SK-N-SH (cell line): ENCODE results near the gene STARD10. TPM values are rescaled to one million over a fixed set of nuclear protein-coding genes. Genes with fewer than 3 reads are reported as not detected.
A peak's percentile ranks its signal among the peaks of the same experiment; 100 is the strongest.

ENCODE experiments used
- CTCF ChIA-PET: fragments of 300-600, 350-600 bp; formaldehyde crosslinking; extraction: SDS; loops from one replicate; lab custom pipeline; 2021; lab: Yijun Ruan, JAX
- POLR2A ChIA-PET: fragments of 350-600 bp; sonication (Branson Sonifier 250); formaldehyde crosslinking; extraction: SDS; loops from one replicate; lab custom pipeline; 2020; ENCODE audit warnings: antibody characterized with exemption, inconsistent platforms; lab: Yijun Ruan, JAX
- DNase-seq: peaks from one replicate; pipeline ENCODE4 v3.0.0; 2012
- H2AFZ ChIP-seq: fragments of 200-600 bp; sonication (generic); 2 replicates; pipeline ENCODE4 v1.8.1; 2016; ENCODE audit warnings: antibody characterized with exemption, mild to moderate bottlenecking, low read depth
- H3F3A ChIP-seq: fragments of 200-600 bp; sonication (generic); replicated peaks from 2 replicates; pipeline ENCODE3; 2016; ENCODE audit warnings: antibody characterized with exemption, mild to moderate bottlenecking; ENCODE audit not compliant: insufficient read depth
- H3K27ac ChIP-seq, 2 experiments: fragments of 200-500 bp in 1 of 2; fragments of 200-600 bp in 1 of 2; sonication (Bioruptor generic) in 1 of 2; sonication (generic), shearing (Covaris generic) in 1 of 2; 2 replicates each; pipeline versions ENCODE4 v1.5.1 to v1.6.1; 2014 to 2016; ENCODE audit warnings: low read depth in 2 of 2, inconsistent platforms in 1 of 2, low read length in 1 of 2, mild to moderate bottlenecking in 1 of 2, mixed read lengths in 1 of 2
- H3K27me3 ChIP-seq: fragments of 200-600 bp; sonication (generic), shearing (Covaris generic); 2 replicates; pipeline ENCODE4 v1.6.1; 2016; ENCODE audit warnings: mixed run types; ENCODE audit not compliant: insufficient read depth
- H3K36me3 ChIP-seq, 2 experiments: fragments of 200-500 bp in 1 of 2; fragments of 200-600 bp in 1 of 2; sonication (Bioruptor generic) in 1 of 2; sonication (generic) in 1 of 2; replicated peaks in 1 of 2; 2 replicates each; pipeline versions ENCODE3 to v1.5.1; 2014 to 2016; ENCODE audit warnings: low read length in 1 of 2, mild to moderate bottlenecking in 1 of 2; ENCODE audit not compliant: insufficient read depth in 2 of 2, control insufficient read depth in 1 of 2
- H3K4me1 ChIP-seq, 2 experiments: fragments of 200-500 bp in 1 of 2; fragments of 200-600 bp in 1 of 2; sonication (Bioruptor generic) in 1 of 2; sonication (generic), shearing (Covaris generic) in 1 of 2; 2 replicates each; pipeline versions ENCODE4 v1.5.1 to v1.6.1; 2014 to 2016; ENCODE audit warnings: low read depth in 1 of 2, low read length in 1 of 2, mixed run types in 1 of 2; ENCODE audit not compliant: insufficient read depth in 2 of 2, control insufficient read depth in 1 of 2
- H3K4me2 ChIP-seq: fragments of 200-600 bp; sonication (generic), shearing (Covaris generic); 2 replicates; pipeline ENCODE4 v1.6.1; 2017; ENCODE audit warnings: mixed run types
- H3K4me3 ChIP-seq, 2 experiments: fragments of 200-500 bp in 1 of 2; fragments of 200-600 bp in 1 of 2; sonication (Bioruptor generic) in 1 of 2; sonication (generic), shearing (Covaris generic) in 1 of 2; 2 replicates each; pipeline versions ENCODE4 v1.5.1 to v1.8.1; 2014 to 2016; ENCODE audit warnings: low read depth in 2 of 2, inconsistent platforms in 1 of 2, low read length in 1 of 2, mild to moderate bottlenecking in 1 of 2, mixed read lengths in 1 of 2, moderate library complexity in 1 of 2
- H3K79me2 ChIP-seq: fragments of 200-600 bp; sonication (generic); 2 replicates; pipeline ENCODE4 v1.8.1; 2017; ENCODE audit warnings: mild to moderate bottlenecking; ENCODE audit not compliant: insufficient read depth
- H3K9ac ChIP-seq: fragments of 200-600 bp; sonication (generic); 2 replicates; pipeline ENCODE4 v1.6.1; 2017; ENCODE audit warnings: mixed run types
- H3K9me2 ChIP-seq: fragments of 200-600 bp; sonication (generic); 2 replicates; pipeline ENCODE4 v1.6.1; 2017; ENCODE audit warnings: mixed run types
- H3K9me3 ChIP-seq: fragments of 200-600 bp; sonication (generic); 2 replicates; pipeline ENCODE4 v1.6.1; 2017; ENCODE audit warnings: mixed run types, mild to moderate bottlenecking, moderate library complexity
- H4K20me1 ChIP-seq: fragments of 200-600 bp; sonication (generic); 2 replicates; pipeline ENCODE4 v1.6.1; 2017; ENCODE audit warnings: mild to moderate bottlenecking, mixed run types; ENCODE audit not compliant: insufficient read depth
- ELF1 ChIP-seq: IDR thresholded peaks from 2 replicates; pipeline ENCODE4 v1.4.0; 2012
- EP300 ChIP-seq, 2 experiments: IDR thresholded peaks; 2 replicates each; pipeline versions ENCODE4 v1.4.0 to v1.6.1; 2012; ENCODE audit warnings: borderline replicate concordance in 1 of 2, low read depth in 1 of 2, low read length in 1 of 2
- FOXJ3 ChIP-seq: sonication (generic); formaldehyde crosslinking; IDR thresholded peaks from 2 replicates; pipeline ENCODE4 v1.5.1; 2020; ENCODE audit warnings: mild to moderate bottlenecking, missing genetic modification reagents
- GABPA ChIP-seq: IDR thresholded peaks from 2 replicates; pipeline ENCODE4 v1.4.0; 2012; ENCODE audit warnings: low read depth, mild to moderate bottlenecking
- JUND ChIP-seq: IDR thresholded peaks from 2 replicates; pipeline ENCODE4 v1.4.0; 2012
- MEF2A ChIP-seq: IDR thresholded peaks from 2 replicates; pipeline ENCODE4 v1.4.0; 2012; ENCODE audit warnings: low read depth, borderline replicate concordance
- MXI1 ChIP-seq: IDR thresholded peaks from 2 replicates; pipeline ENCODE4 v1.6.1; 2012; ENCODE audit warnings: mild to moderate bottlenecking, low read depth, low read length, improper control_type of control experiment
- NRF1 ChIP-seq: IDR thresholded peaks from 2 replicates; pipeline ENCODE4 v1.6.1; 2012; ENCODE audit warnings: low read depth, mild to moderate bottlenecking, low read length
- RAD21 ChIP-seq: IDR thresholded peaks from 2 replicates; pipeline ENCODE4 v1.6.1; 2012; ENCODE audit warnings: mild to moderate bottlenecking, low read length
- RXRA ChIP-seq: IDR thresholded peaks from 2 replicates; pipeline ENCODE4 v1.4.0; 2012; ENCODE audit warnings: low read depth, mild to moderate bottlenecking, borderline replicate concordance
- TAF1 ChIP-seq: IDR thresholded peaks from 2 replicates; pipeline ENCODE4 v1.6.1; 2012; ENCODE audit warnings: low read depth, mild to moderate bottlenecking, low read length, moderate library complexity, borderline replicate concordance
- TCF12 ChIP-seq: IDR thresholded peaks from 2 replicates; pipeline ENCODE4 v1.4.0; 2012
- YY1 ChIP-seq: IDR thresholded peaks from 2 replicates; pipeline ENCODE4 v1.4.0; 2012; ENCODE audit warnings: low read depth, mild to moderate bottlenecking
- WGBS: methylation state at CpG from one replicate; pipeline ENCODE4 v1.1.6; 2017; ENCODE audit warnings: low lambda C conversion rate; 5-methylcytosine and 5-hydroxymethylcytosine counted together
- polyA plus RNA-seq, 3 experiments: library from polyadenylated mRNA; depleted of rRNA; stranded (reverse); fragments of >200 nt; gene quantifications; 2 replicates each; pipeline ENCODE4 v1.2.3, GENCODE V29; 2012
- TF ChIP-seq, protein P1 (sequence below): IDR thresholded peaks from 2 replicates; pipeline ENCODE4 v1.6.1; 2012; ENCODE audit warnings: mild to moderate bottlenecking, low read depth, low read length, moderate library complexity
- TF ChIP-seq, protein P2 (sequence below): IDR thresholded peaks from 2 replicates; pipeline ENCODE4 v1.4.0; 2012; ENCODE audit warnings: low read depth, borderline replicate concordance
- TF ChIP-seq, protein P3 (sequence below): IDR thresholded peaks from 2 replicates; pipeline ENCODE4; 2012
- TF ChIP-seq, protein P4 (sequence below): fragments of 150-350 bp; IDR thresholded peaks from 2 replicates; pipeline ENCODE4 v1.6.1; 2016; ENCODE audit warnings: mild to moderate bottlenecking, low read depth, low read length

Gene STARD10
- polyA plus RNA-seq, 1 of the 3 experiments (the other 2 are of a cell fraction), result 47.7 TPM

DNA sequence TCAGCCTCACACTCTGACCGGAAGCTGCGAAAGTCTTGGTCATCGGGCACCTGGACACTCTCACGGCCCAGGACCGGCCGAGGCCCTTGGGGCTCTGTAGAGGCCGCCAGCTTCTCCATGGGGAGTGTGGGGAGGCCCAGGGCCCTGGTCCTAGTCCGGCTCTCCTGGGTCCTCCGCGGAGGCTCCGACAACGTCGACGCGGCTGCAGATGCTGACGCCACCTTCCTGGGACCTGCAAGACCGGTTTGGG, 12.9 kb downstream of the STARD10 start:
- Histone ChIP-seq H3K4me1 (peaks cover 3 to 54% of the 10 kb centered on the region in 2 experiments; a peak in 2 of 4 replicates), H3K27ac (no peak overlapping the region), H3K27me3 (no peaks in the 10 kb centered on the region), H3F3A (no peaks in the 10 kb centered on the region), H3K9me2 (no peaks in the 10 kb centered on the region), H3K4me3 (peak overlapping the region; percentile 46 to 54), H3K36me3 (no peaks in the 10 kb centered on the region), H3K4me2 (peak overlapping the region; percentile 87), H4K20me1 (no peaks in the 10 kb centered on the region), H3K9ac (no peak overlapping the region), H3K9me3 (no peaks in the 10 kb centered on the region), H3K79me2 (no peaks in the 10 kb centered on the region), H2AFZ (no peak overlapping the region)
- TF ChIP-seq, protein P1, sequence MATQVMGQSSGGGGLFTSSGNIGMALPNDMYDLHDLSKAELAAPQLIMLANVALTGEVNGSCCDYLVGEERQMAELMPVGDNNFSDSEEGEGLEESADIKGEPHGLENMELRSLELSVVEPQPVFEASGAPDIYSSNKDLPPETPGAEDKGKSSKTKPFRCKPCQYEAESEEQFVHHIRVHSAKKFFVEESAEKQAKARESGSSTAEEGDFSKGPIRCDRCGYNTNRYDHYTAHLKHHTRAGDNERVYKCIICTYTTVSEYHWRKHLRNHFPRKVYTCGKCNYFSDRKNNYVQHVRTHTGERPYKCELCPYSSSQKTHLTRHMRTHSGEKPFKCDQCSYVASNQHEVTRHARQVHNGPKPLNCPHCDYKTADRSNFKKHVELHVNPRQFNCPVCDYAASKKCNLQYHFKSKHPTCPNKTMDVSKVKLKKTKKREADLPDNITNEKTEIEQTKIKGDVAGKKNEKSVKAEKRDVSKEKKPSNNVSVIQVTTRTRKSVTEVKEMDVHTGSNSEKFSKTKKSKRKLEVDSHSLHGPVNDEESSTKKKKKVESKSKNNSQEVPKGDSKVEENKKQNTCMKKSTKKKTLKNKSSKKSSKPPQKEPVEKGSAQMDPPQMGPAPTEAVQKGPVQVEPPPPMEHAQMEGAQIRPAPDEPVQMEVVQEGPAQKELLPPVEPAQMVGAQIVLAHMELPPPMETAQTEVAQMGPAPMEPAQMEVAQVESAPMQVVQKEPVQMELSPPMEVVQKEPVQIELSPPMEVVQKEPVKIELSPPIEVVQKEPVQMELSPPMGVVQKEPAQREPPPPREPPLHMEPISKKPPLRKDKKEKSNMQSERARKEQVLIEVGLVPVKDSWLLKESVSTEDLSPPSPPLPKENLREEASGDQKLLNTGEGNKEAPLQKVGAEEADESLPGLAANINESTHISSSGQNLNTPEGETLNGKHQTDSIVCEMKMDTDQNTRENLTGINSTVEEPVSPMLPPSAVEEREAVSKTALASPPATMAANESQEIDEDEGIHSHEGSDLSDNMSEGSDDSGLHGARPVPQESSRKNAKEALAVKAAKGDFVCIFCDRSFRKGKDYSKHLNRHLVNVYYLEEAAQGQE, result no peak
- no peak for TF ChIP-seq YY1
- no peak for TF ChIP-seq EP300 (IDR thresholded peaks at IDR 0.05; ENCODE audit: borderline replicate concordance in 1 of 2, low read depth in 1 of 2, low read length in 1 of 2)
- no peak for TF ChIP-seq ELF1
- no peak for TF ChIP-seq NRF1
- no peak for TF ChIP-seq MXI1
- TF ChIP-seq, protein P2, sequence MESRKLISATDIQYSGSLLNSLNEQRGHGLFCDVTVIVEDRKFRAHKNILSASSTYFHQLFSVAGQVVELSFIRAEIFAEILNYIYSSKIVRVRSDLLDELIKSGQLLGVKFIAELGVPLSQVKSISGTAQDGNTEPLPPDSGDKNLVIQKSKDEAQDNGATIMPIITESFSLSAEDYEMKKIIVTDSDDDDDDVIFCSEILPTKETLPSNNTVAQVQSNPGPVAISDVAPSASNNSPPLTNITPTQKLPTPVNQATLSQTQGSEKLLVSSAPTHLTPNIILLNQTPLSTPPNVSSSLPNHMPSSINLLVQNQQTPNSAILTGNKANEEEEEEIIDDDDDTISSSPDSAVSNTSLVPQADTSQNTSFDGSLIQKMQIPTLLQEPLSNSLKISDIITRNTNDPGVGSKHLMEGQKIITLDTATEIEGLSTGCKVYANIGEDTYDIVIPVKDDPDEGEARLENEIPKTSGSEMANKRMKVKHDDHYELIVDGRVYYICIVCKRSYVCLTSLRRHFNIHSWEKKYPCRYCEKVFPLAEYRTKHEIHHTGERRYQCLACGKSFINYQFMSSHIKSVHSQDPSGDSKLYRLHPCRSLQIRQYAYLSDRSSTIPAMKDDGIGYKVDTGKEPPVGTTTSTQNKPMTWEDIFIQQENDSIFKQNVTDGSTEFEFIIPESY, result no peak
- TF ChIP-seq, protein P3, sequence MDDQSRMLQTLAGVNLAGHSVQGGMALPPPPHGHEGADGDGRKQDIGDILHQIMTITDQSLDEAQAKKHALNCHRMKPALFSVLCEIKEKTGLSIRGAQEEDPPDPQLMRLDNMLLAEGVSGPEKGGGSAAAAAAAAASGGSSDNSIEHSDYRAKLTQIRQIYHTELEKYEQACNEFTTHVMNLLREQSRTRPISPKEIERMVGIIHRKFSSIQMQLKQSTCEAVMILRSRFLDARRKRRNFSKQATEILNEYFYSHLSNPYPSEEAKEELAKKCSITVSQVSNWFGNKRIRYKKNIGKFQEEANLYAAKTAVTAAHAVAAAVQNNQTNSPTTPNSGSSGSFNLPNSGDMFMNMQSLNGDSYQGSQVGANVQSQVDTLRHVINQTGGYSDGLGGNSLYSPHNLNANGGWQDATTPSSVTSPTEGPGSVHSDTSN, result no peak
- TF ChIP-seq FOXJ3 (CRISPR knock-in tag), result no peak
- TF ChIP-seq, protein P4, sequence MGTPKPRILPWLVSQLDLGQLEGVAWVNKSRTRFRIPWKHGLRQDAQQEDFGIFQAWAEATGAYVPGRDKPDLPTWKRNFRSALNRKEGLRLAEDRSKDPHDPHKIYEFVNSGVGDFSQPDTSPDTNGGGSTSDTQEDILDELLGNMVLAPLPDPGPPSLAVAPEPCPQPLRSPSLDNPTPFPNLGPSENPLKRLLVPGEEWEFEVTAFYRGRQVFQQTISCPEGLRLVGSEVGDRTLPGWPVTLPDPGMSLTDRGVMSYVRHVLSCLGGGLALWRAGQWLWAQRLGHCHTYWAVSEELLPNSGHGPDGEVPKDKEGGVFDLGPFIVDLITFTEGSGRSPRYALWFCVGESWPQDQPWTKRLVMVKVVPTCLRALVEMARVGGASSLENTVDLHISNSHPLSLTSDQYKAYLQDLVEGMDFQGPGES, result no peak
- no peak for TF ChIP-seq MEF2A
- no peak for TF ChIP-seq TAF1
- TF ChIP-seq RXRA, result no peak
- TF ChIP-seq TCF12, result no peak
- TF ChIP-seq JUND, result no peak
- no peak for TF ChIP-seq RAD21
- TF ChIP-seq GABPA, result no peak
- ChIA-PET CTCF (interaction anchor here (1.4 to 4.3 kb wide), 4 partner anchors 9 to 56 kb away, joined by 3 to 43 read pairs (median 14); partner anchors contain the start of gene STARD10), POLR2A (no interaction called here)
- no peak for DNase-seq
- WGBS, result 66% methylated on average over 15 of the region's 17 CpGs
